OCI-M2 (cell line): ENCODE data around the gene PFKL.

Experiments
- DNase-seq: peaks from one replicate; lab custom pipeline; 2025; ENCODE audit not compliant: unreplicated experiment; lab: John Stamatoyannopoulos, UW

The PFKL gene

DNA sequence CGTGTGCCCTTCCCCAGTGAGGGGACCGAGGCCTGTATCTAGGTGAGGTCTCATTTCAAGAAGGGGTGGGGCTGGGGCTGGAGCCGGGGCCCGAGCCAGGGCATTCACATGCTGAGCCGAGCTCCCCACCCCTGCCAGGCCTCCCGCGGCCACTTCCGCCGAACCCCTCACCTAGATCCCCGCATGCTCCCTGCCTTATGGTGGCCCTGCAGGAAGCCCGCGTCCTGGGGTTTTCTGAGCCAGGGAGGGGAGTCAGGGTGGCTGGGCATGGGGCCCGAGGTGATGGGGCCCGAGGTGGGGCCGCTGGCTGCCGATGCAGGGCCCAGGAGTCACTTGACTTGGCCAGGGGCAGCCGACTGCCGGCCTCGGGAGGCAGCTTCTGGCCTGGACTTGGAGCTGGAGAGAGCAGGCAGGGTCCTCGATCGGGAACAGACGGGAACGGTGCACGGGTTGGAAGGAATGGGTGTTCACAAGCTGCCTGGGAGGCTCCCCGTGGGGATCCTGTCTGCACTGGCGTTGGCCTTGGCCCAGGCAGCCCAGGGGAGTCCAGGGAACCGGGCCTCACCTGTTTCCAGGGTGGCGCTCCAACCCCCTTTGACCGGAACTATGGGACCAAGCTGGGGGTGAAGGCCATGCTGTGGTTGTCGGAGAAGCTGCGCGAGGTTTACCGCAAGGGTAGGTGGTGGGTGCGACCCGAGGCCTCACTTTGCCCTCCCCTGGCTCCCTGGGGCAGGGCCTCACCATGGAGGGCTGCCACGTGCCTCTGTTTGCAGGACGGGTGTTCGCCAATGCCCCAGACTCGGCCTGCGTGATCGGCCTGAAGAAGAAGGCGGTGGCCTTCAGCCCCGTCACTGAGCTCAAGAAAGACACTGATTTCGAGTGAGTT lies 25.8 kb downstream of the PFKL start:
- DNase-seq = no peak

DNA sequence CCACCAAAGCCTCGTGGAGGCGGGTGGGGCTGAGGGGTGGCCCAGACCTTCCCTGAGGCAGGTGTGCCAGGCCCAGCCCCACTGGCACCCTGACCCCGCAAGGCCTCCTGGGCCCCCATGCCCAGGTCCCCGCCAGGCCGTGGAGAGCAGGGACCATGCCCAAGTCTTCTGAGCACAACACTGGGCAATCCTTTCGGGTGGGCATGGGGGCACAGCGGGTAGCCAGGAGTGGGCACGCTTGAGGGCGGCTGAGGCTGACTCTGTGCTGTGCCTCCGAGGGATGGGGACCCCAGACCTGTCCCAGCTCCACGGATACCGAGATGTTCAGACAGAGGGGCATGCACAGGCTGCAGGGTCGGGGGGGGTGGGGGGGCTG lies 26.4 kb downstream of the PFKL start:
- no peak for DNase-seq

DNA sequence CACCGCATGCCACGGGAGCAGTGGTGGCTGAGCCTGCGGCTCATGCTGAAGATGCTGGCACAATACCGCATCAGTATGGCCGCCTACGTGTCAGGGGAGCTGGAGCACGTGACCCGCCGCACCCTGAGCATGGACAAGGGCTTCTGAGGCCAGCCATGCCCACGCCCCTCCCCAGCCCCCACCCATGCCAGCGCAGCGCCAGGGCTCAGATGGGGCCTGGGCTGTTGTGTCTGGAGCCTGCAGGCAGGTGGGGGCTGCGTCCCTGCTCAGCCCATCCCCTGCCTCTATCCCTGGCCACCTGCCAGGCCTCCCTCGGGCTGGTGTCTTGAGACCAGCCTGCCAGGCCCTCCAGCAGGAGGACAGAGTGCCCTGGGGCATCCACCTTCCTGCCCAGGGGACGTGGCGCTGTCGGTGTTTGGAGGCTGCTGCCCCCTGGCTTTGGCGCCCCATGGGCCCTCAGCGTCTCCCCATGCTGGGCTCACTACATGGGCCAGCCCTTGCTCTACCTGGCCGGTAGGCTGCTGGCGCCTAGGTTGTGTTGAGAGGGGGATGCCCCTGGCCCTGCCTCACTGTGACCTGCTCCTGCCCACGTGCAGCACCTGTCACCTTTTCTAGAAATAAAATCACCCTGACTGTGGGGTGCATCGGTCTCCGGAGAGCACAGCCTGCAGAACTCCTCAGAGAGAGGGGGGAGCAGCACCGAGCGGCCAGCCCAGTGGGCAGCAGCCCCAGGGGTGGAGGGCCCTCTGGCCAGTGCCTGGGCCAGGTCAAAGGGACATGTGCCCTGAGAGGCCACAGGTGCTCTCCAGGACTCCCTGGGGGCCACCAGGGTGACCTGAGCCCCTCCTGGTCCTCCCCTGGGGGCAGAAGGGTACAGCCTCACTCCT lies 27.1 kb downstream of the PFKL start:
- no peak for DNase-seq

DNA sequence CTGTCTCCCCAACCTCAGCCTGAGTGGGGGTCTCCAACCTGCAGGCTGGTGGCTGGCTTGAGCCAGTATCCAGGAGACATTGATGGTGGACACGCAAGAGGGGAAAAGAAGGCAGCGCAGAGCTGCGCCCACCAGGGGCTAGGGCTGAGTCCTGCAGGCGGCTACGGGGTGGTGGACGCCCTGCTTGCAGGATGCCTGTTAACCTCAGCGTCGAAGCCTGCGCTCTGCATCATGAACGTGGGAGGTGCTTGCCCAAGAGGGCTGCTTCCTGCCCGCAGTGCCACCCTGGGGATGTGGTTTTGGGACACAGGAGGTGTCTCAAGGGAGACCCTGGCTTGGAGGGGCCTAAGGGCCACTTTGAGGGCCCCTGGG lies 27.7 kb downstream of the PFKL start:
- DNase-seq = no peak

DNA sequence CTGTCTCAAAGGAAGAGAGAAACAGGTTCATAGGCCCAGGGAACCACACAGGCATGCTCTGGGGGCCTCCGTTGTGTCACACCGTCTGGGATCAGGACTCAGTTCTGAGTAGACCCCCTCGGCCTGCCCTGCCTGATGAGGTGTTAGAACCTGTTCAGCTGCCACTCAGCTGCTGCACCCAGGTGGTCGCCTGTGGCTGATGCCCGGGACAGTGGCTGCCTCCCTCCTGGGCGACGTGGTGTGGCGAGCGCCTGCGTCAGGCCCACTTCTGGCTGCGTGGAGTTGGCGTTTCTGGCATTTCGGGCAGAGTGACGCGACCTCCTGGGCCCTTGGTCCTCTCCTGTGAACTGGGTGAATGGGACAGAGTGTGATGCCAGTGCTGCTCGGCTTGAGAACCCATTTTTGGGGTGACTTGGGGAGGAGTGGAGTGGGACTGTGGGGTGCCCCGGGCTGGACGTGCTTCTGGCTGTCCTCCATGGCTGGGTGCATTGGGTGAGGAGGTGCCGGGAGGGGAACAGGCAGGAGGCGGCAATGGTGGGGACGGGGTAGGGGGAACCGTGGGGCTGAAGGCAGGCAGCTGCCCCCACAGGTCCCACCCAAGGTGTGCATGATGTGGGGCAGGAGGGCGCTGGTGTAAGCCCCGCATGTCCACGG lies 28.5 kb downstream of the PFKL start:
- DNase-seq = no peak

DNA sequence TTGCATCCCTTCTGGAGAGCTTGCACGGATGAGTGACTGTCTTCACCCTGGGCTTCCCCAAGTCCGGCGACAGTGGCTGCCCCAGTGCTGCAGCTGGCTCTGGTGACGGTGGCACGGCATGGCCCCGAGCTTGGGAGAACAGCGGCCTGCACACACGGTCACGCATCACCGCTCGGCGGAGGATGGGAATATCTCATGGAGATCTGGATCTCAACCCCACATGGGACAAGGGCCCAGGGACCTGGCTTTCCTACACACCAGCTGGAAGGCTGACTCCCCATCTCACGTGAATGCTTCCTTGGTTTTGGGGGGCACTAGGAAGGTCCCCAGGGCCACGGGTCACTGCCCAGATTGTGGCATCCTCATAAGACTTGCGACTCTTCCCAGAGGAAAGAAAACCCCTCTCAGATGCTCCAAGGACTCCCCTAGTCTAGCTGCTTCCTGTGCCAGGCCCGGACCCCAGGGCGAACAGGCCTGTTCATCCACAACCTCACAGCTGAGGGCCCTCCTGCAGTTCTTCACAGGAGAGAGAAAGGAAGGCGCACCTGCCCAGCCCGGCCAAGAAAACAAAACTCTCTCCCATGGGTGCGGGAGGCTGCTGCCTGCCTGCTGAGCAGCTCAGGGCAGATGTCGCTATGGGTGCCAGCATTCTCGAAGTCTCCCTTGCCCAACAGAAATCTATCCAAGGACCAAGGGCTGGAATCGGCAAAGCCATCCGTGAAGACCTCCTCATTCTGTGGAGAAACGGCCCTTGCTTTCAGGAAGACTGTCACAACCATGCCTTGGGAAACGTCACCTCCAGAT lies 29.4 kb downstream of the PFKL start:
- DNase-seq = no peak

DNA sequence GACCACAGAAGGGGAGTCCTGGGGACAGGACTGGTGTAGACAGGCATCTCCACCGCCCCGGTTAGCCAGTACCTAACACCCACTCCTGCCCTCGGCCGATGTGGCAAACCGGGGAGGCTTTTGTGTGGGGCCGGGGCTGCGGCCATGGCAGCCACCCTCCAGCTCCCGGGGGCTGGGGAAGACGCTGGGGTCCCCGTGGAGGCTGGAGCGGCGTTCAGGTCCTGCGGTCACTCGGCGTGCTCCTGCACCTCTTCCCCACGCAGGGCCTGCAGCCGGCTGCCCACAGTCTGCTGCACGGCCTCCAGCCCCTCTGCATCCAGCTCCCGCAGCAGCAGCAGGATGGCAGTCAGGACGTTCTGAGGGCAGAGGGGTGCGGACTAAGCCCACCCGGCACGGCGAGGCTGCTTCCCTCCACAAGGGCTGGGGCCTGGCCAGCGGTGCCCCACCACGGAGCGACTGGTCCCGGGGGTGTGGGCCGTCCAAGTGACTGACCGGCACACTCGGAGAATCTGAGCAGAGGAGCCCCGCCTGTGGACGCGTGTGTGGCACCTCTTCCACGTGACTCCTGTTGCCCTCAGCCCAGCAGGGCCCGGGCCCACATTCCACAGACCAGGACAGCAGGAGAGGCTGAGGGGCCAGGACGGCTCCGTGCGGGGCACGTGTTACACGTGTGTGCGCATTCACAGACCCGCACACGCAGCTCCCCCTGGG lies 30.3 kb downstream of the PFKL start:
- DNase-seq = no peak

DNA sequence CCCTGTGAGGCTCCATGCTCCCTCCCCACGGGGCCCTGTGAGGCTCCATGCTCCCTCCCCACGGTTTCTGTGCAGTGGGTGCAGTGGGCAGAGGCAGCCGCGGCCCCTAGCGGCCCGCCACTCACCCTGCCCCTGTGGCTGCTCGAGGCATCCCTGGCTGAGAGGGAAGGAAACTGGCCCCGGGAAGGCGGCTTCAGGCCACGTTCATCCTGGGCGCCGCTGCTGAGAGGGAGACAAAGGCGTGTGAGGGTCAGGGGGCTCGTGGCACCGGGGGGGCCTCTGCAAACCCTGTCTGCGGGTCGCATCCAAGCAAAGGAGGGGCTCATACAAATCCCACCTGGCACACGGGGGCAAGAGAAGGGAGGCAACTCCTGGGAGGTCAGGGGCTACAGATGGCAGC lies 30.8 kb downstream of the PFKL start:
- no peak for DNase-seq

DNA sequence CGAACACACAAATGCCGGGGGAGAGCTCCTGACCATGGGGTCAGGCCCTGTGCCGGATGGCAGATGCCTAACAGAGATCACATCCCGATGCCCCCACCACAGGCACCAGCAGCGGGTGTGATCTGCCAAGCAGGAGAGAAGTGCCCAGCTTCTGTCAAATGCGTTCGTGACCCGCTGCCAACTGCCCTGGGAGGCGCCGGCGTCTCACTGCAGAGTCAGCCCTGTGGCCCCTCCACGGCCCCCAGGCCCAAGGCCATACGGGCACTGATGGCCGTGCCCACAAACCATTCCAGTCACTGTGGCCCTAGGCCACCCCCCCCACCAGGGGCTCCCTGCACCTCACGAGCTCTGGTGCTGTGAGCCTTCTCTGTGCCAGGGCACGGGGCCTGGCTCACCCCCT lies 31.4 kb downstream of the PFKL start:
- DNase-seq = no peak

DNA sequence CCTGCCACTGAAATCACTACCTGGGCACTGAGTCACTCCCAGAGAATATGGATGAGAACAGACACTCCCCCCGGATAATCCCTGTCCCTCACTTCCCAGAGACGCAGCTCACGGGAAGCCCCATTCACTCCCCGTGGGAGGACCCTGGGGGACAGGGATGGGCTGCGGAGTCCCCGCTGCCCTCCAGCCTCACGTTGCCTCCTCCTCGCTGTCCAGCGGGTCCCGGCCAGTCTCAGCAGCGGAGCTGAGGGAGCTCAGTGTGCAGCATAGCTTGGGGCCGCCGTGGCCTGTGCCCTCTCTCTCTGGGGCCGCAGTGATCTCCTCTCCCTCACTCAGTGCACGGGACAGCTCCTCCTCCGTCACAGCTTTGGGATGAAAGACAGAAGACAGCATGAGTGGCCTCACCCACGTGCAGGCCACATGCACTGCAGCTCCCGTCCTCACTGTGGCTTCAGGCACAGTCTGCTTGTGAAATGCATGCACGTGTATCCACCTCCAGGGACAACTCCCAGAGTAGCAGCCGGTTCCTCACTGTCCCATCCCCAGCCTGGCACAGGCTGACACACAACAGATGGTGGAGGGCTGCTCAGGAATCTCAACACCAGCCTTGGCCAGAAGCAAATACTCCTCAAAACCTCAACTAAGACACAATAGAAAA lies 31.9 kb downstream of the PFKL start:
- no peak for DNase-seq

DNA sequence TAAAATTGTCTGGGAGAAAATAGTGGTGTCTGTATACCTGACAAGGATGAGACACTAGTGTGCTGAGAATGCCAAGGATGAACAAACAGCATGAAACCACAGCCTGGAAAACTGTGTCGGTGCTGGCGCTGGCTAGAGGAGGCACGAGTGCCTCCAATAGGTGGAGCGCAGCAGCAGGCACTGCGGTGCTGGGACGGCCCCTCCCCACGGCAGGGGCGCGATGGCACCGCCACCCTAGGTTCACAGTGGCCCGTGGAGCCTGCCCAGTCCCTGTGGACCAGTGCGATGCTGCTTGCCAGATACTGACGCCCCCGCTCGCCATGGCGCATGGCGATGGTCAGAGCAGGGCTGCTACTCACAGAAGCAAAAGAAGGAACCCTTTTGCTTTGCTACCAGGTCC lies 32.5 kb downstream of the PFKL start:
- no peak for DNase-seq

DNA sequence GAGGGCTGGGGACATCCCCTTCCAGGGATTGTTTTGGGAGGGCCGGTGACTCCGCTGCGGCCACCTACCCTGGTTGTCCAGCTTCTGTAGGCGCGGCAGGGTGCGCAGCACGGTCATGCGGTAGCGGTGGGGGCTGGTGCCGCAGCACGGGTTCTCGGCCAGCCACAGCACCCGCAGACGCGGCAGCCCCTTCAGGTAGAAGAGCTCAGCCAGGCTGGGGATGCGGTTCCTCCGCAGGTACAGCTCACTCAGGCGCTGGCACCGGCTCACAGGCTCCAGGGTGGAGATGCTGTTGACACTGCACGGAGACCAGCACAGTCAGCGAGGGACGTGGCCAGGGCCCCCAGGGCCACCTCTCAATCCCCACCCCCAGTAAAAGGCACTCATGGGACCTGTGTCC lies 33.1 kb downstream of the PFKL start:
- no peak for DNase-seq

DNA sequence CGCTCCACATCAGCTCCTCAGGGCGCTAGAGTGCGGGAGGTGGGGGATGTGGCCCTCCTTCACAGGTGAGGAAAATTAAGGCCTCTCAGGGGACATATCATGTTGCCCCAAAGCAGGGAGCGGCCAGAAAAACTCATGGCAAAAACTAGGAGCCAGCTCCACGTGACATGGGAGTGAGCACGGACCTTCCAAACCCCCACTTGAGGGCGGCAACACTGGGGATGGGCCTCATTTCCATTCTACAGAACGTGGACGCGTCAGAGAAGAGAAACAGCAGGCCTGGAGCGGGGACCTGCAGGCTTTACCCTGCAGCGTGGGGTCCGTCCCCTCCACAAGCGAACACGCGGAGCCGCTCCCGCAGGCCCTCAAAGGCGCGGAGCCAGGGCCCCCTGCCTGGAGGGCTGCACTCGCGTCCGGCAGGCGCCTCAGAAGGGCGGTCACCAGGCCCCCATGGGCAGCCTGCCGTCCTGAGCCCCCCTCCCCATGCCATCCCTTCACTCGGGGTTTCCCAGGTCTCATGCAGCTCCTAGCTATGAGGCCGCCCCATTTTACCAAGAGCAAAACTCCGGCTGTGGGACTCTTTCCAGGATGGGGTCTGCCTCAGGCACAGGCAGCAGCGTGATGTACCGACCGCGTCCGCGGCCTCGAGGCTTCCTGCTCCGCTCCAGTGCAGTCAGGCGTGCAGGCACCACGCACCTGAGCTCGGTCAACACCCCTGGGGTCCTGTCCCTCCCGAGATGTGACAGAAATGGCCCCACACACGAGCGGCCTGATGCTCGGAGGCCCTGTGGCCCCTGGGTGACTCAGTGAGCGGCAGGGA lies 33.9 kb downstream of the PFKL start:
- DNase-seq = no peak

DNA sequence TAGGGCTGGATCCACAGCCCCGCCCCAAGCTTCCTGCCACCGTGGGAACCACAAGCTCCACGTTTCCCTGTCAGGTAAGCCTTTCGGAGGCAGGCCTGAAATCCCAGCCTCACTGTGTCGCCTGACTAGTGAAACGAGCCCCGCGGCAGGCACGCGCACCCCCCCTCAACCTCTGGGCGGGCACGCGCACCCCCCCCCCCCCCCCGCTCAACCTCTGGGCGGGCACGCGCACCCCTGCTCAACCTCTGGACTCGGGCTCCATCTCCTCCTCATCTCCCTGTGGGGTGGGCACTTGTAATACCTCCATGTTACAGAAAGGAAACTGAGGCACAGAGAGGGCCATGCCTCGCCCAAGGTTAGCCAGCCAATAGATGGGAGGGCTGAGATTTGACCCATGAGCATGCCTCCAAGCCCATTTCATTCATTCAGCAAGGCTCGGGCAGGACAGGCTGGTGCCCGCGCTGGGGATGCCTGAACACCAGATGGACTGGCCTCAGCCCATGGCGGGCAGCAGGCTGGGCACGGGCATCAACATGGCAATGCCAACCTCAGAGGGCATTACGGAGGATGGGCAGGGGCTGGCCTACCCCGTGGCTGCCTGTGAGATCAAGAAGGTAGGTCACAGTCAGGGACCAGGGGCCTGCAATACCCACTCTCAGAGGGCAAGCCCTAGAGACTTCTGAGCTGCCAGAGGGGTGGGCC lies 34.6 kb downstream of the PFKL start:
- DNase-seq = no peak

DNA sequence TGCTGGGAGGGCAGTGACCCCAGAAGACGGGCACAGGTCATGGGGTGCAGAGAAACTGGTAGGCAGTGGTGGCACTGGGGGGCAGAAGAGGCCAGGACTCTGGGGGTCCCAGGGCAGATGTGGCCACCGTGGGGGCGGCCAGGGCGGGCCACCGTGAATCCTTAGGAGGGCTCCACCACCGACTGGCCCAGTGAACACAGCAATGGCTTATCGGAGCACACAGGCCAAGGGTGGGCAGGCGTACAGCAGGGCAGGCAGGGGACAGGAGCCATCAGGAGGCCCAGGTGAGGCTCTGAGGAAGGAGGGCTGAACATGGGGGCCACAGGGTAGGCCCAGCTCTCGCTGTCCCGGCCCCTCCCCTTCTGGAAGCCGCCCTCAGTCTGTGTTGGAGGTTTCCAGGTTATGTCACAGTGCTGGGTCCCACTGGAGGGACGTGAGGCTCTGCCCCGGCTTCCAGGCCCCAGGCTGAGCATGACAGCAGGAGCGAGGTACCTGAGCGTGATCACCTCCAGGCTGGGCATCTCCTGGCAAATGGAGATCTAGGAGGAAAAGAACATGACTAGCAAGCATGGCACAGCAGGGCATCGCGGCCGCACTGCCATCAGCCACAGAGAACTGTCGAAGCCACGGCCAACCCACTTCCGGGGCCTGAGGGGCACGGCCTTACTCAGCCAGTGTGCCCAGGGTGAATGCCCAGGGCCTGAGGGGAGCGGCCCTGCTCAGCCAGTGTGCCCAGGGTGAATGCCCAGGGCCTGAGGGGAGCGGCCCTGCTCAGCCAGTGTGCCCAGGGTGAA lies 35.6 kb downstream of the PFKL start:
- no peak for DNase-seq

DNA sequence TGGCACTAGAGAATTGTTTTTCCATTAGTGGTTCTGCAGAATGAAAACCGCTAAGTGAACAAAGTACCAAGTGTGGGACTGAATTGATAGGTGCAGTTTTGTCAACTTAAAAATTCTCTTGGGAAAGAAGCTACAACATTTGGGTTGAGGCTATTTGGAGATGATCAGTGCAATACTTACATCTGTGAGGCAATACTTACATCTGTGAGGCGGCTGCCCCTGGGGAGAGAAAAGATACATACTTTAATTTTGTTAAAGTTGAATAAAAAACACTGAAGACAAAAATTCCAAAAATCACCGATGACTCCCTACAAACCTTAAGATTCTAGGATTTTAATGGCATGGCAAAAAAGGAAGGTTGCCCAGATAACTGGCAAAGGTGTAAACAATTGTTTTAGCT lies 37.6 kb downstream of the PFKL start:
- no peak for DNase-seq
